HG03442 (cell line): ENCODE measurements around the gene MLPH.

Experiments used
- ATAC-seq: cut with Tn5 transposase; IDR thresholded peaks from one replicate; pipeline ENCODE4 v1.9.1; 2021; ENCODE audit warnings: mild to moderate bottlenecking, moderate library complexity; ENCODE audit not compliant: unreplicated experiment

Gene MLPH

DNA sequence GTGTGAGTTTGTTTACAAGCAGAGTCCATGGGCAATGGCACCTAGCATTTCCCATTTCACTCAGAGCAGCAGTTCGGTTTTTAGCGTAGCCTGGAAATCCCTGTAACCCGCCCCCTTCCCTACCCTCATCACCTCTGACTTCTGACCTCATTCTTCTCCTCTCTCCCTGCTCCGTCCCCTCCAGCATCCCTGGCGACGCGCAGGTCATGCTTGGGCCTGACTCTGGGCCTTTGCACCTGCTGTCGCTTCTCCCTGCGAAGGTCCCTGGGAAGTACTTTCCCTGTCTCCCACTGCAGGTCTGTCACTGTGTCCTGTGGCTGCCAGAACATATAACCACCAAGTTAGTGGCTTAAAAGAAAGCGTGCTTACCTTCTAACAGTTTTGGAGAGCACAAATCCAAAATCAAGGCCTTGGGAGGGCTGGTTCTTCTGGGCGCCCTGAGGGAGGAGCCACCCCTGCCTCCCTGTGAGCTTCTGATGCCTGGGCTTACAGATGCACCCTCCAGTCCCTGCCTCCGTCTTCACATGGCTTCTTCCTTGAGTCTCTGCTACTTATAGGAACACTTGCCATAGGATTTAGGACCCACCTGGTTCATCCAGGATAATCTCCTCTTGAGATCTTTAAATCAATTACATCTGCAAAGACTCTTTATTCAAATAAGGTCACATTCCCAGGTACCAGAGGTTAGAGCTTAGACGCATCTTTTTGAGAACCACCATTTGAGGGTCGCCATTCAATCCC, 111.6 kb downstream of the MLPH start:
- no peak for ATAC-seq

DNA sequence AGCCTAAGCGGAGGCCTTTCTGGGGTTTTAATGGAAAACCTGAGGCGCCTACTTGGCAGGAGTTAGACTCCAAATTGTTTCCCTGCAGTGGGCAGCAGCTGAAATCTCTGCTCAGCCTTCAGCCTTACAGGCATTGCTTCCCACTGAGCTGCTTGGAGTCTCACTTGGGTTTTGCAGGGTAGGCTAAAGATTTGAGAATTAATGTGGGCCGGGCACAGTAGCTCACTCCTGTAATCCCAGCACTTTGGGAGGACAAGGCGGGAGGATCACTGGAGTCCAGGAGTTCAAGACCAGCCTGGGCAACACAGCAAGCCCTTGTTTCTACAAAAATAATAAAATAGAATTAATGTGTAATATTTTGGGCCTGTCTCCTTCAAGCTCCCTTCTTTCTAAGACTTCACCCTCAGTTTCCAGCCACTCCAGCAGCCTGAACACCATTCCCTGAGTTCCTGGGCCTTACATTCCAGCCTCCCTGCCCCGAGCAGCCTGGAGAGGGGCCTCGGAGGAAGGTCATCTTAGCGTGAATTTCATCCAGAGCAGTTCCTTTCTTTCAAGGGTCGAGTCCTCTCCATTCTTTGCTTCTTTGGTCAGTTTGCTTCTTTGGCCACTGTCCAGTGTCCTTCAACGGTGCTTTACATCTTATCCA, 112.5 kb downstream of the MLPH start:
- ATAC-seq = no peak

DNA sequence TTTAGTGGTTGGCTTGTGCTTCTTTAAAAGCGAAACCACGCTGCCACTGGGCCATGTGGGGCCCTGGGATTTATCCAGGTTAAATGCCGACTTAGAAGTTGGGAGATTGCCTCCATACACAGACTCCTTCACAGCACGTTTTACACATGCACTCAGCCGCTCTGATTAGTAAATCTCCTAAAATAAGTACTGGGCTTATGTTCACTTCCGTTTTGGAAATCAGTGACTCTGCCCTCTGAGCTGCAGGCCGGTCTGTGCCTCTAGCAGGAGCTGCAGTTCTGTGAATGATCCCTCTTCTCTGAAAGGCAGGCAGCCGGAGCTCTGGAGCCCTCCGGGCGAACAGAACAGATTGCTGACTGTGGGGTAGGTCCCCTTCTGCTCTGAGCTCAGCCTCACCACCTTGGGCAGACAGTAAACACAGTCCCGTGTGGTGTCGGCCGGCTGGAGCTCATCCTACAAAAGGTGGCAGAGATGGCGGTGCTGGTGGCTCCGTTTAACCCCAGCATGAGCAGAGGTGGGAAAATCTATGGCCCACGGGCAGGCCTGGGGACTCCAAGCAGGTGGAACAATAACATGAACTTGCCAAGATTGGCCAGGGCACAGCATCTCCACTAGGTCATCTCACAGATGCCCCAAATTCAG, 113.3 kb downstream of the MLPH start:
- no peak for ATAC-seq

DNA sequence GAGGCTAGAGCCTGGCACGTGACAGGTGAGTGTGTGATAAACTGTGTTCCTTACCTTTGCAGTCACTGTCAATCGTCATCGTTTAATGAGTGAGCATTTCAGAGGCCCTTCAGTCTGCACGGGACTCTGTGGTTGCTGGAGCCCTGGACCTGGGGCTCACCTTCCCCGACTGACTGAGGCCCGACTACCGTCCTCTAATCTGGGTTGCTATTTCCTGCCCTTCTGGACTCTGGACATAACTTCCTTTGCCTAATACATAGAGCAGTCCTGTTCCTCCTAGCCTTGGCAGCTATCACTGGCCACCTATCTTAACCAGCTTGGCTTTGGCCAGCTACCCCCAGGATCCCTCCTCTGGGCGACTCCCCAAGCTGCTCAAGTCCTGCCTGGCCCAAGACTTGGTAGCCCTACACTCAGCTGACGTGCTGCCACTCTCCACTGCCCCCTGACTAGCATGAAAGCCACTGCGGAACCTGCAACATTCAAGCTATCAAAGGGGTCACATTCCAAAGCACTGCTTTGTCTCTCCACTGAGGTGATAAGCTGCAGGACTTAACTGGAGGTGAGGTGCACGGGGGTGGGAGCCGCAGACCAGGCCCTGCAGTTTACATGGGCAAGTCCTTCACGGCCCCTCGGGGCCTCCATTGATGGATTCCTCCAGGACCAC, 114.5 kb downstream of the MLPH start:
- ATAC-seq = no peak

DNA sequence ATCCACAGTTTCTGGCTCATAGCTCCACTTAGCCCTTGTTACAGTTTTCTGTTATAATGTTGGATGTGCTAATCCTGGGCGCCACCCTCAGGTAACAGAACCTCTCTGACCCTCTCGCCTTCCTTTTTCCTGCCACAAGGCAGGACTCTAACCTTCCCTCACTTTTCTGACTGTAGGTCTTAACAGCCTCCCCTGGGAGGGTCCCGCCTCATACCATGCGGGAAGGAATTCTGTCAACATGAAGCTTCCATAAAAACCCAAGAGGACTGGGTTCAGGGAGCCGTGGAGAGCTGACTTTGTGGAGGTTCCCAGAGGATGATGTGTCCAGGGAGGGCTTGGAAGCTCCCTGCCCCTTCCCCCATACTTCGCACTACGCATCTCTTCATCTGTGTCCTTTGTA, 115.4 kb downstream of the MLPH start:
- no peak for ATAC-seq

DNA sequence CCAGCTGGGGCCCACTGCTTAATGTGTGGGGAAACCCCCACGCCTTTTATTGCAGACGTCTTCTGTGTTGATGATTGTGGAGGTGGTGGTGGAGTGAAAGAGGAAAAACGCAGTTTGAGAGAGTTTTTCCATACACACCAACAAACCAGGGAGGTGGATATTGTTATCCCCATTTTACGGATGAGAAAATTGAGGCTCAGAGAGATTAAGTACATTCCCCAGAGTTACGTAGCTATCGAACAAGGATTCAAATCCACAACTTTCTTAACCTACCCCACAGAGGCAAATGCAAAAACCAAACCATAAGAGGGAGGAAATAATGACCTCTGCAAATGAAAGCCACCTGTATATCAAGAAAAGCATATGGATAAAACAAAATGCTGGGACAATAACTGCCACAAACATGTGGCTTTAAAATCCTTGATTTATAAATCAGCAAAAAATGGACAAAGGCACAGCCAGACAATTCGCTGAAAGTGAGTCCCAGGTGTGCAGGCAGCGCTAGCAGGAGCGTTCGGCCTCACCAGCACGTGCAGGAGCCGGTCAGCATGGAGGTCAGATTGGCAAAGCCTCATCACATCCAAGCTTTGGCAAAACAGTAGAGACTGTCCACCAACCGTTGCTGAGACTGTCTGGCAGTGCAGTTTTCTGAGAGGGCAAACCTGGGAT, 116.1 kb downstream of the MLPH start:
- no peak for ATAC-seq

DNA sequence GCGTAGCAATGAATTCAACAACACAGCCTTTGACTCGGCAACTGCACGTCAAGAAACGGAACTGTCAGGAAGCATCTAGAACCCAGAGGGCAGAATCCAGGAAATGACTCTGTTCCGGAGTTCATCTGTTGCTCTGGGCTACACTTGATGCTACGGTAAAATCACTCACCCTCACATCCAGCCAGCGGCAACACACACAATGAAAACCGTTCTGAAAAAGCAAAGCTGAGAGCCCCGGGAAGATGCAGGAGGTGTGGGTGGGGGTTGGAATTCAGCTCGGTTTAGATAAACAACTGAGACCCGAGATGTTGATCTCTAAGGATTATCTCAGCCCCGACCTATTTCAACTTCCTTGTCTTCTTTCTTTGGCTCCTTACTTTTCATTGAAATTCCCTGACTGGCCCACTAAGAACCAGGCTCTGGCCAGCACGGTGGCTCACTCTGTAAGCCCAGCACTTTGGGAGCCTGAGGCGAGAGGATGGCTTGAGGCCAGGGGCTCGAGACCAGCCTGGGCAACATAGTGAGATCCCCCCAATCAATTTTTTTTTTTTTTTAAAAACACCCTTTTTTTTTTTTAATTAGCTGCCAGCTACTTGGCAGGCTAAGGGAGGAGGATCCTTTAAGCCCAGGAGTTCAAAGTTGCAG, 116.8 kb downstream of the MLPH start:
- no peak for ATAC-seq

DNA sequence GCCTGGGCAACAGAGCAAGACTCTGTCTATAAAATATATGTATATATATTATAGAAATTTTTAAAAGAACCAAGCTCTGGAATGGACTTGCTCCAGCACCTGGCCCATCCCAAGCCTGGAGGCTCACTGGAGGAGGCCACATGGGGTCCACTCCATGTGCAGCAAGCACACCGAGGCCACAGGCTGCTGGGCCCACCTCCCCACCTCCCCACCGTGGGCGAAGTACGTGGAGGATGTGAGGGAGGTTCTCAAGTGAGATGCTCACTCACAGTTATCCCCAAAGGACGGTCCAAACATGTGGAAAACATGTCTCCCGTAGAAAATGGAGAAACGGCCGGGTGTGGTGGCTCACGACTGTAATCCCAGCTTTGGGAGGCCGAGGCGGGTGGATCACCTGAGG, 117.3 kb downstream of the MLPH start:
- no peak for ATAC-seq
